ENCODE measurements around the gene CFAP77.

DNA sequence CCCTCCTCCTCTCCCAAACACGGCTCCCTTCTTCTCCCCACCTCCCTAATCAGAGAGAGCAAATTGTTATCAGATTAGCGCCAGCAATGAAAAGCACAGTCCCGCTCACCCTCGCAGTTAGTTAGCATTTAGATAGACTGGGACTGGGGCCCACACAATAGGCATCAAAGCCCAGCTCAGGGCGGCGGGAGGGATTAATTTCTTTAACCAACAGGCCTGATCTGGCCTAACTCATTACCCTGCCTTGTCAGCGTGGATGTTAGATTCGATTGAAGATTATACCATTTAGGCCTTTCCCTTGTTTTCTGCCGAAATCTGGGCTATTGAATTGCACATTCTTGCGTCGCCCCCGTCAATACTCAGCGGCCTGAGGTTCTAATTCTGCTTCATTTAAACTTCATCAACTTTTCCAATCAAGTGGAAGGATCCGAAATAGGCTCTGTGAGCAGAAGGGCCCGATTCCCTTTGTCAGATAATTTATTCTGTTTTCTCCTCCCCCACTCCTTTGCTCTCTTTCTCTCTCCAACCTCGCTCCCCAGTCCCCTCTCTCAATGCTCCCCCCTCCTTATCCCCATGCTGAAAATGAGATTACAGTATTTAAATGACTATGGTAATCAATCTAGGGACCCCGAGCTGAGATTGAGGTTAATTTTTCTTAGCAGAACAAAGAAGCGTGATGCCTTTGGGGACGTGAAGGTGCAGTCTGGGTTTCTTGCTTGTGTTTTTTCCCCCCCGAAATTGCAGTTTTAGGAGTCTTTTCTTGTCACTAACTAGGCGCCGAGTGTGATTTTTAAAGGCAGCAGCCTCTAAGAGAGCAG is 15.1 kb downstream of the CFAP77 start:
- no peak for TF ChIP-seq POLR2AphosphoS5 (IDR thresholded peaks at IDR 0.05; ENCODE audit: low read depth)
- TF ChIP-seq, protein P1, sequence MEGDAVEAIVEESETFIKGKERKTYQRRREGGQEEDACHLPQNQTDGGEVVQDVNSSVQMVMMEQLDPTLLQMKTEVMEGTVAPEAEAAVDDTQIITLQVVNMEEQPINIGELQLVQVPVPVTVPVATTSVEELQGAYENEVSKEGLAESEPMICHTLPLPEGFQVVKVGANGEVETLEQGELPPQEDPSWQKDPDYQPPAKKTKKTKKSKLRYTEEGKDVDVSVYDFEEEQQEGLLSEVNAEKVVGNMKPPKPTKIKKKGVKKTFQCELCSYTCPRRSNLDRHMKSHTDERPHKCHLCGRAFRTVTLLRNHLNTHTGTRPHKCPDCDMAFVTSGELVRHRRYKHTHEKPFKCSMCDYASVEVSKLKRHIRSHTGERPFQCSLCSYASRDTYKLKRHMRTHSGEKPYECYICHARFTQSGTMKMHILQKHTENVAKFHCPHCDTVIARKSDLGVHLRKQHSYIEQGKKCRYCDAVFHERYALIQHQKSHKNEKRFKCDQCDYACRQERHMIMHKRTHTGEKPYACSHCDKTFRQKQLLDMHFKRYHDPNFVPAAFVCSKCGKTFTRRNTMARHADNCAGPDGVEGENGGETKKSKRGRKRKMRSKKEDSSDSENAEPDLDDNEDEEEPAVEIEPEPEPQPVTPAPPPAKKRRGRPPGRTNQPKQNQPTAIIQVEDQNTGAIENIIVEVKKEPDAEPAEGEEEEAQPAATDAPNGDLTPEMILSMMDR (IDR thresholded peaks at IDR 0.05; ENCODE audit: insufficient read depth, low read length), result no peak
- no peak for TF ChIP-seq SPI1 (IDR thresholded peaks at IDR 0.05; ENCODE audit: borderline replicate concordance, low read depth)
- TF ChIP-seq, protein P2, sequence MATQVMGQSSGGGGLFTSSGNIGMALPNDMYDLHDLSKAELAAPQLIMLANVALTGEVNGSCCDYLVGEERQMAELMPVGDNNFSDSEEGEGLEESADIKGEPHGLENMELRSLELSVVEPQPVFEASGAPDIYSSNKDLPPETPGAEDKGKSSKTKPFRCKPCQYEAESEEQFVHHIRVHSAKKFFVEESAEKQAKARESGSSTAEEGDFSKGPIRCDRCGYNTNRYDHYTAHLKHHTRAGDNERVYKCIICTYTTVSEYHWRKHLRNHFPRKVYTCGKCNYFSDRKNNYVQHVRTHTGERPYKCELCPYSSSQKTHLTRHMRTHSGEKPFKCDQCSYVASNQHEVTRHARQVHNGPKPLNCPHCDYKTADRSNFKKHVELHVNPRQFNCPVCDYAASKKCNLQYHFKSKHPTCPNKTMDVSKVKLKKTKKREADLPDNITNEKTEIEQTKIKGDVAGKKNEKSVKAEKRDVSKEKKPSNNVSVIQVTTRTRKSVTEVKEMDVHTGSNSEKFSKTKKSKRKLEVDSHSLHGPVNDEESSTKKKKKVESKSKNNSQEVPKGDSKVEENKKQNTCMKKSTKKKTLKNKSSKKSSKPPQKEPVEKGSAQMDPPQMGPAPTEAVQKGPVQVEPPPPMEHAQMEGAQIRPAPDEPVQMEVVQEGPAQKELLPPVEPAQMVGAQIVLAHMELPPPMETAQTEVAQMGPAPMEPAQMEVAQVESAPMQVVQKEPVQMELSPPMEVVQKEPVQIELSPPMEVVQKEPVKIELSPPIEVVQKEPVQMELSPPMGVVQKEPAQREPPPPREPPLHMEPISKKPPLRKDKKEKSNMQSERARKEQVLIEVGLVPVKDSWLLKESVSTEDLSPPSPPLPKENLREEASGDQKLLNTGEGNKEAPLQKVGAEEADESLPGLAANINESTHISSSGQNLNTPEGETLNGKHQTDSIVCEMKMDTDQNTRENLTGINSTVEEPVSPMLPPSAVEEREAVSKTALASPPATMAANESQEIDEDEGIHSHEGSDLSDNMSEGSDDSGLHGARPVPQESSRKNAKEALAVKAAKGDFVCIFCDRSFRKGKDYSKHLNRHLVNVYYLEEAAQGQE (IDR thresholded peaks at IDR 0.05; ENCODE audit: insufficient replicate concordance, low read depth), result no peak
- no peak for TF ChIP-seq GABPA (IDR thresholded peaks at IDR 0.05; ENCODE audit: low read depth)
